GM12878 (cell line): ENCODE results near the gene KAZN. TPM values are rescaled to one million over a fixed set of nuclear protein-coding genes. Genes with fewer than 3 reads are reported as not detected.

Experiments used
- E2F8 ChIP-seq: fragments of 450-650 bp; IDR thresholded peaks from 2 replicates; pipeline ENCODE4 v1.6.1; 2018; ENCODE audit warnings: mild to moderate bottlenecking, low read depth, moderate library complexity; ENCODE audit not compliant: partially characterized antibody
- EP300 ChIP-seq, 2 experiments: fragments of 150-350 bp in 1 of 2; IDR thresholded peaks; 2 replicates each; pipeline ENCODE4 v1.6.1; 2011 to 2012; ENCODE audit warnings: low read depth in 2 of 2, low read length in 2 of 2, borderline replicate concordance in 1 of 2, improper control_type of control experiment in 1 of 2, inconsistent platforms in 1 of 2; ENCODE audit not compliant: control insufficient read depth in 1 of 2
- HDGF ChIP-seq: fragments of 450-650 bp; IDR thresholded peaks from 2 replicates; pipeline ENCODE4 v1.6.1; 2016; ENCODE audit warnings: antibody characterized with exemption
- NKRF ChIP-seq: fragments of 450-650 bp; conservative IDR thresholded peaks from 2 replicates; pipeline ENCODE4 v1.6.1; 2017; ENCODE audit warnings: mild to moderate bottlenecking, moderate library complexity
- POLR2AphosphoS2 ChIP-seq: IDR thresholded peaks from 2 replicates; pipeline ENCODE4 v1.6.1; 2011; ENCODE audit warnings: low read depth, mild to moderate bottlenecking, low read length, improper control_type of control experiment, moderate library complexity
- SIN3A ChIP-seq: IDR thresholded peaks from 2 replicates; pipeline ENCODE4 v1.6.1; 2012; ENCODE audit warnings: low read depth, low read length, improper control_type of control experiment
- SUPT20H ChIP-seq: IDR thresholded peaks from 2 replicates; pipeline ENCODE4 v1.6.1; 2011; ENCODE audit warnings: low read depth, mild to moderate bottlenecking, low read length, moderate library complexity, borderline replicate concordance; ENCODE audit not compliant: control insufficient read depth
- polyA plus RNA-seq, 11 experiments: library from polyadenylated mRNA; depleted of rRNA in 4 of 11; unstranded in 6 of 11; stranded (reverse) in 5 of 11; fragments of >200 nt; fragmentation: Nextera tagmentation in 4 of 11; fragmentation: Illumina TruSeq in 1 of 11; extraction: Ambion mirVana in 4 of 11; extraction: Trizol in 1 of 11; gene quantifications; 1 replicate in 1 of 11; 2 replicates in 10 of 11; pipeline versions ENCODE4 v1.2.1 to v1.2.3, GENCODE V29; 2011 to 2016; ENCODE audit warnings: inconsistent platforms in 2 of 11, missing spikeins in 2 of 11, low read depth in 1 of 11
- total RNA-seq, 4 experiments: library from RNA; depleted of rRNA in 3 of 4; stranded (reverse); fragments of >200 nt in 3 of 4; fragmentation: Illumina TruSeq in 1 of 4; extraction: Trizol in 1 of 4; gene quantifications; 2 replicates each; pipeline versions ENCODE4 v1.2.1 to v1.2.3, GENCODE V29; 2013 to 2021

KAZN gene
- total and polyA plus RNA-seq, 10 of the 15 experiments (the other 5 are each of a cell fraction or from before 2014, with no cell fraction given): 0.72 to 4.0 (median 1.2) TPM

- no peak for TF ChIP-seq HDGF
- TF ChIP-seq NKRF: no peak
- no peak for TF ChIP-seq SIN3A
- no peak for TF ChIP-seq SUPT20H
- peak in 1 of 2 experiments; percentile 26; a peak in 1 of 4 replicates for TF ChIP-seq EP300 (IDR thresholded peaks at IDR 0.05; ENCODE audit: borderline replicate concordance in 1 of 2, control insufficient read depth in 1 of 2, low read depth in 2 of 2, low read length in 2 of 2)
- no peak for TF ChIP-seq E2F8
- no peak for TF ChIP-seq POLR2AphosphoS2
Measured at GRCh38 chr1:14600405-14601112, 2.1 kb downstream of the KAZN start (continued).
